Panc1 (cell line): ENCODE results near the gene SUPT5H. TPM values are rescaled to one million over a fixed set of nuclear protein-coding genes. Genes with fewer than 3 reads are reported as not detected.

ENCODE experiments used
- ATAC-seq: fragments of 200-7000 bp; cut with Tn5 transposase; 2 replicates; pipeline ENCODE4 v1.9.1; 2020; ENCODE audit warnings: mild to moderate bottlenecking, moderate library complexity
- BruUV-seq: library from RNA; stranded (reverse); fragments of 400-500 nt; replicated peaks from 2 replicates; lab custom pipeline; 2021; lab: Mats Ljungman, UMichigan
- CTCF ChIA-PET: fragments of 300-600 bp; sonication (Branson Sonifier 250); formaldehyde crosslinking; loops from one replicate; lab custom pipeline; 2022; ENCODE audit warnings: antibody characterized with exemption; lab: Charles Lee
- POLR2A ChIA-PET: fragments of 300-600 bp; sonication (Branson Sonifier 250); formaldehyde crosslinking; loops from one replicate; lab custom pipeline; 2022; ENCODE audit warnings: antibody characterized with exemption; lab: Charles Lee
- DNase-seq: peaks from one replicate; pipeline ENCODE4 v3.0.0-alpha.2; 2010; ENCODE audit warnings: low read depth, low spot score
- H3K27ac ChIP-seq: 2 replicates; pipeline ENCODE4 v1.5.1; 2011; ENCODE audit warnings: mild to moderate bottlenecking, low read length, inconsistent platforms
- H3K27me3 ChIP-seq: fragments of 200-500 bp; sonication (Bioruptor generic); 2 replicates; pipeline ENCODE4 v1.6.0; 2014; ENCODE audit warnings: low read length, inconsistent platforms; ENCODE audit not compliant: control insufficient read depth, insufficient read depth
- H3K36me3 ChIP-seq: fragments of 200-500 bp; sonication (Bioruptor generic); 2 replicates; pipeline ENCODE4 v1.5.1; 2014; ENCODE audit warnings: inconsistent platforms, mild to moderate bottlenecking, low read length, moderate library complexity; ENCODE audit not compliant: control insufficient read depth, insufficient read depth
- H3K4me1 ChIP-seq: 2 replicates; pipeline ENCODE4 v1.5.1; 2011; ENCODE audit warnings: inconsistent platforms, mild to moderate bottlenecking, low read length, moderate library complexity; ENCODE audit not compliant: control insufficient read depth, insufficient read depth
- H3K4me3 ChIP-seq, 2 experiments: 2 replicates each; pipeline ENCODE4 v1.5.1; 2011 to 2012; ENCODE audit warnings: low read depth in 2 of 2, low read length in 2 of 2, mild to moderate bottlenecking in 2 of 2, inconsistent platforms in 1 of 2, moderate library complexity in 1 of 2
- H3K9me3 ChIP-seq: fragments of 200-500 bp; sonication (Bioruptor generic); 2 replicates; pipeline ENCODE4 v1.5.1; 2014; ENCODE audit warnings: low read depth, mild to moderate bottlenecking, inconsistent platforms, low read length, moderate library complexity; ENCODE audit not compliant: control insufficient read depth, insufficient read depth
- CTCF ChIP-seq: fragments of 450-650 bp; IDR thresholded peaks from 2 replicates; pipeline ENCODE4 v1.5.1; 2017; ENCODE audit warnings: mild to moderate bottlenecking
- POLR2AphosphoS5 ChIP-seq: IDR thresholded peaks from 2 replicates; pipeline ENCODE4 v1.6.1; 2012; ENCODE audit warnings: mild to moderate bottlenecking, low read depth, low read length, moderate library complexity
- SIN3A ChIP-seq: IDR thresholded peaks from 2 replicates; pipeline ENCODE4 v1.6.1; 2012; ENCODE audit warnings: low read depth, mild to moderate bottlenecking, low read length, moderate library complexity, borderline replicate concordance; ENCODE audit not compliant: insufficient read depth
- TCF7L2 ChIP-seq: IDR thresholded peaks from 2 replicates; pipeline ENCODE4 v1.6.1; 2011; ENCODE audit warnings: mild to moderate bottlenecking, low read depth, low read length, inconsistent platforms
- in situ Hi-C: cut with HindIII; loops from 2 replicates; pipeline ENCODE4 v1.10.0; 2016; ENCODE audit warnings: low sequenced_read_pairs, low pct_unique_long_range_greater_than_20kb
- intact Hi-C: fragments of 100-400 bp; cut with micrococcal nuclease; formaldehyde crosslinking; loops from one replicate; pipeline ENCODE4 v1.10.0; 2022; ENCODE audit not compliant: unreplicated experiment
- total RNA-seq: library from RNA; stranded (reverse); gene quantifications from one replicate; pipeline ENCODE4 v1.2.1, GENCODE V29; 2021; ENCODE audit not compliant: unreplicated experiment
- TF ChIP-seq, protein P1 (sequence below), 2 experiments: IDR thresholded peaks; 2 replicates each; pipeline ENCODE4 v1.6.1; 2011 to 2012; ENCODE audit warnings: low read depth in 2 of 2, control low read depth in 1 of 2, low read length in 1 of 2, mild to moderate bottlenecking in 1 of 2, moderate library complexity in 1 of 2; ENCODE audit not compliant: insufficient read depth in 1 of 2

The SUPT5H gene
- total RNA-seq, 1 experiment from 2014 or later = 1,614 TPM

GRCh38 chr19:39517432-39517831, 72.0 kb downstream of the SUPT5H start:
- peaks cover 26% of the 10 kb centered on the region for H3K4me1 ChIP-seq
- intact Hi-C loops = no loop called here
- H3K4me3 ChIP-seq = no peak overlapping the region
- no peaks in the 10 kb centered on the region for H3K9me3 ChIP-seq
- no TSS peak for BruUV-seq
- DNase-seq (no peak), ATAC-seq (no peak)
- H3K27me3 ChIP-seq = peaks cover 23% of the 10 kb centered on the region
- ChIA-PET POLR2A (interaction anchor here (0.5 to 3.5 kb wide), 8 partner anchors 9 to 175 kb away, joined by 3 to 43 read pairs (median 6); partner anchors contain the start of genes EID2B, RPS16, SAMD4B and TIMM50), CTCF (interaction anchor here (0.6 to 3.9 kb wide), 8 partner anchors 11 to 640 kb away, joined by 3 to 45 read pairs (median 18); partner anchors contain the start of genes DLL3, EID2, EID2B and RPS16)
- no peak for TF ChIP-seq TCF7L2
- no peak for TF ChIP-seq CTCF
- no peak for TF ChIP-seq POLR2AphosphoS5
- TF ChIP-seq SIN3A = no peak
- TF ChIP-seq, protein P1, sequence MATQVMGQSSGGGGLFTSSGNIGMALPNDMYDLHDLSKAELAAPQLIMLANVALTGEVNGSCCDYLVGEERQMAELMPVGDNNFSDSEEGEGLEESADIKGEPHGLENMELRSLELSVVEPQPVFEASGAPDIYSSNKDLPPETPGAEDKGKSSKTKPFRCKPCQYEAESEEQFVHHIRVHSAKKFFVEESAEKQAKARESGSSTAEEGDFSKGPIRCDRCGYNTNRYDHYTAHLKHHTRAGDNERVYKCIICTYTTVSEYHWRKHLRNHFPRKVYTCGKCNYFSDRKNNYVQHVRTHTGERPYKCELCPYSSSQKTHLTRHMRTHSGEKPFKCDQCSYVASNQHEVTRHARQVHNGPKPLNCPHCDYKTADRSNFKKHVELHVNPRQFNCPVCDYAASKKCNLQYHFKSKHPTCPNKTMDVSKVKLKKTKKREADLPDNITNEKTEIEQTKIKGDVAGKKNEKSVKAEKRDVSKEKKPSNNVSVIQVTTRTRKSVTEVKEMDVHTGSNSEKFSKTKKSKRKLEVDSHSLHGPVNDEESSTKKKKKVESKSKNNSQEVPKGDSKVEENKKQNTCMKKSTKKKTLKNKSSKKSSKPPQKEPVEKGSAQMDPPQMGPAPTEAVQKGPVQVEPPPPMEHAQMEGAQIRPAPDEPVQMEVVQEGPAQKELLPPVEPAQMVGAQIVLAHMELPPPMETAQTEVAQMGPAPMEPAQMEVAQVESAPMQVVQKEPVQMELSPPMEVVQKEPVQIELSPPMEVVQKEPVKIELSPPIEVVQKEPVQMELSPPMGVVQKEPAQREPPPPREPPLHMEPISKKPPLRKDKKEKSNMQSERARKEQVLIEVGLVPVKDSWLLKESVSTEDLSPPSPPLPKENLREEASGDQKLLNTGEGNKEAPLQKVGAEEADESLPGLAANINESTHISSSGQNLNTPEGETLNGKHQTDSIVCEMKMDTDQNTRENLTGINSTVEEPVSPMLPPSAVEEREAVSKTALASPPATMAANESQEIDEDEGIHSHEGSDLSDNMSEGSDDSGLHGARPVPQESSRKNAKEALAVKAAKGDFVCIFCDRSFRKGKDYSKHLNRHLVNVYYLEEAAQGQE (IDR thresholded peaks at IDR 0.05; ENCODE audit: insufficient read depth in 1 of 2, low read depth in 2 of 2, low read length in 1 of 2) = no peak
- H3K36me3 ChIP-seq = no peaks in the 10 kb centered on the region
- no peak overlapping the region for H3K27ac ChIP-seq
- in situ Hi-C loops = no loop called here

- H3K27me3 ChIP-seq = peaks cover 23% of the 10 kb centered on the region
- ATAC-seq = peak; percentile 10
- BruUV-seq = no TSS peak
Observed at GRCh38 chr19:39518458-39518857, 73.1 kb downstream of the SUPT5H start.

More at GRCh38 chr19:39518458-39518857, 73.1 kb downstream of the SUPT5H start:
- in situ Hi-C loops = no loop called here
- POLR2A ChIA-PET = interaction anchor here (0.6 to 3.5 kb wide), 13 partner anchors 9 to 303 kb away, joined by 3 to 43 read pairs (median 6); partner anchors contain the start of genes EID2, EID2B, RPS16 and TIMM50
- Histone ChIP-seq H3K4me3 (no peak overlapping the region), H3K36me3 (no peaks in the 10 kb centered on the region), H3K9me3 (no peaks in the 10 kb centered on the region), H3K27ac (peak overlapping the region; percentile 0), H3K4me1 (peaks cover 26% of the 10 kb centered on the region)
- intact Hi-C loops = no loop called here
- DNase-seq = no peak
- CTCF ChIA-PET = interaction anchor here (0.5 to 3.9 kb wide), 19 partner anchors 8 to 823 kb away, joined by 3 to 49 read pairs (median 6); partner anchors contain the start of genes DLL3, EID2, EID2B and RPS16
- TF ChIP-seq, protein P1 (IDR thresholded peaks at IDR 0.05; ENCODE audit: insufficient read depth in 1 of 2, low read depth in 2 of 2, low read length in 1 of 2) = no peak
- TF ChIP-seq SIN3A (no peak), CTCF (no peak), TCF7L2 (no peak), POLR2AphosphoS5 (no peak)
